Activated T-cell treated with anti-CD3 and anti-CD28 coated beads, Interleukin-2, amount 50 U/mL, for 48 hours (primary cell): ENCODE measurements around the gene INSYN2B.

Source experiments
- DNase-seq, 2 experiments: peaks; one replicate each; pipeline ENCODE4 v3.0.0-alpha.2; 2020

INSYN2B gene

DNA sequence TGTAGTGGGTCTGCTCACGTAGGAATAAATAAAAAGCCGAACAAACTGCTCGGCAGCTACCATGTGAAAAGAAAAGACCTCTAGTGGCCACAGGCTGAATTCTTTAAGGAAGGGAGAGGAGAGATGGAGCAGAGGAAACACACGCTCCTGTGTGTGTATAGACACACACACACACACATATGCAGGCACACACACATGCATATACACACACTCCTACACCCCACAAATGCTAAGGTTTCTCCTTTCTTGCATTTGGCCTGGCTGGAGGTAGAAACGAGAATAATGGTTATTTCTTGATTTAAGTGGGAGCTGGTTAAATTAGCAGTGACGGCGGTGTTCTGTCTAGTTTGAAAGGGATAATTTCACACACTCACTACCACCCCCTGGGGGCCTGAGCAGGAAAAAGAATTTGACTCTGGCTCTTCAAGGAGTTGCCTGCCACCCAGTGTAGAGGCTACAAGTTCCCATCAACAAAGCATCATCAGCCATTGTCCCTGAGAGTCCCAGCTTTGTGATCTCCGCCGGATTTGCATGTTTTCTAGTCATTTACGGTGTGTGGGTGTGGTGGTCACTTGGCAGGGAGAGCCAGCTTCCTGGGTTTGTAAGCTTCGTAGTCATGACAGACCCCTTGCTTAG, at the start of gene INSYN2B:
Gene INSYN2B, minus strand, starts transcription at position 78 of the 636 bp plus-strand sequence. CDS start 96,597 bp downstream, outside the sequence.
- DNase-seq: peak; percentile 47 to 58

DNA sequence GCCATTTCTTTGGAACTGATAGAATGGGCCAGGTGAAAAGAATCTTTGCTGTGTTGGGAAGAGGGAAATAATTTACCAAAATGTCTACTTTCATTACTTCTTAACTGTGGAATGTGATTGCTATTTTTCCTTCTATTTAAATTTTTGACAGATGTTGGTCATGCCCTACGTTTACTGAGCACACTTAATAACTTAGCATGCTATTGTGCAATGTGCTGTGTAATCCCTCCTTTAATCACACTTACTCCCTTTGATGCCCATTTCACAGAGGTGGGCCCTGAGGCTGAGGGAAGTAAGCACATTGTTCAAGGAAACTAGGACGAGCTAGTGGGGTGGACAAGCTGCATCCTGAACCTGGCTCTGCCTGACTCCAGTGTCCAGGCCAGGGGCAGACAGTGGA, 47.8 kb upstream of the INSYN2B start:
- DNase-seq: no peak

DNA sequence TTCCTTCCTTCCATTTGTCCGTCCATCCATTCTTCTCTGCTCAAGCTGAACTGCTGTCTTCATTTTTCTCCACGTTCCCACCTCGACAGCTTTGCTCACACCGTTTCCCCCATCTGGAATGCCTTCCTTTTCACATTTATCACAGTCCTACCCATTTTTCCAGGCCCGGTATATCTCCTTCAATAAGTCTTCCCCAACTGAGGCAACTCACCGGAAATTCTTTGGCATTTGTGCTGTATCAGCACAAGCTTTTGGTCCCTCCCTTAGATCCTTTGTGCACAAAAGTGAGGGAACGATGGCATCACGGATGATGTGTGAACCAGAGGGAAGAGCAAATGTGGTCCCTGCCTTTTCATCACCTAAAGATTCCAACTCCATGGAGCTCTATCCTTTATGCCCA, 45.6 kb upstream of the INSYN2B start:
- no peak for DNase-seq

DNA sequence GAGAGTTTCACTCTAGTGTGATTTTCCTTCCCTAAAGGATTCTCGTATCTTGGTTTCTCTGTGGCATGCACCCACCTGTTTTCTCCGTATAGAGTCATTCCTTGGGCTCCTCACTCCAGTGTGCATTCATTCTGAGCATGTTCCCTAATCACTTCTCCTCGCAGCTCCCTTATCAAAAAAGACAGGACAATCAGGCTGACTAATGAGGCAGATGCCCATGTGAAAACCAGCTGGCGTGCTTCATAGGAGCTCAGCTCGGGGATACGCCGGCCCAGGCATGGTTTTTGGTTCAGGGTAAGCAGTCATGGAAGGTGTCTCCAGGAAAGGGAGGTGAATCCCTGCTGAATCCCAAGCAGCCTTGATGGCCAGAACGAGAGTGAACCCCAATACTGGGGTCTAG, 41.2 kb upstream of the INSYN2B start:
- DNase-seq: no peak

DNA sequence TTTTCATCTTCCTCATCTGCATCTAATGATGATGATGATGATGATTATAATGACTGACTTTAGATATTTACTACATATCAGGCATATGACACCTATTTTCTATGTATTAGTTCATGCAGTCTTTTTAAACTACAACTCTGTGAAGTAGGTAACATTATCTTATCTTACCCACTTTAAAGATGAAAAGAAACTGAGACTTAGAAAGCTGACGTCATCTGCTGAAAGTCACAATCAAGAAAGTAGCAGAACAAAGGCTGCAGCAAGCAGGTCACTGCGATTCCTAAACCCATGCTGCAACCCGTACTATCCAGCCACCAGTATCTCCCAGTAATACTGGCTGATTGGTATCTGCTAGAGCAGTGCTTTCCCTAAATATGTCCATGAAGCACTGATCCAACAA, 40.1 kb upstream of the INSYN2B start:
- no peak for DNase-seq

DNA sequence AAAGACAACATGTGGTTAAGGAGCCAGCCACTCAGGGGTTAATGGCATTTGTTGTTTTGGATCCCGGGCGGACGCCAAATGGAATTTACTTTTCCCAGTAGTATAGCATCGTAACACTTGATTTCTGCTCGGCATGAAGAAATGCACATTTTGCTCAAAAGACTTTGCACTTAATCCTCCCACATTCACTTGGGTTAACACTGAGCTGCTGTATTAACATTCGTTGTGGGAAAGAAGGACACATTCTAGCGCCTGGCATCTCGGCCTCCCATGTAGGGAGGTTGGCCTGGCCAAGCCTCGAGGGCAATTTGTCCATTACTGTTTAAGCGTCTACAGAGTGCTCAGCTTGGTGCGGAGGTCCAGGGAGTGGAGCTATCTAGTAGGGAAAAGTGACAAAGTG, 32.3 kb upstream of the INSYN2B start:
- no peak for DNase-seq

DNA sequence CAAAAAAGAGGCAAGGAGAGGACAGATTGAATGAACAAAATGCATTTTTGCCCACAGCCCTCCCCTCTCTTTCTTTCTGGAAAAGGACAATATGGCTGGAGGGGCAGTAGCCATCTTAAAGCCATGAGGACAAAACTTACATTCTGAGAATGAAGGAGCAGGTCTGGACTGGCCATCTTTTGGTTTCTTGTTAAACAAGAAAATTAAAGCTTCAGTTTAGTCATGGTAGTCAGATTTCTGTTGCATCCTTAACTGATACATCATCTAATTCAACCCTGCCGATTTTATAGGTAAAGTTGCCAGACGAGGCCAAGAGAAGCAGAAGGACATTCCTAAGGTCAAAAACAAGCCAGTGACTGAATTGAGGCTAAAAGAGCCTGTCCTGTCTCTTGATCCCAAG, 31.5 kb upstream of the INSYN2B start:
- no peak for DNase-seq

DNA sequence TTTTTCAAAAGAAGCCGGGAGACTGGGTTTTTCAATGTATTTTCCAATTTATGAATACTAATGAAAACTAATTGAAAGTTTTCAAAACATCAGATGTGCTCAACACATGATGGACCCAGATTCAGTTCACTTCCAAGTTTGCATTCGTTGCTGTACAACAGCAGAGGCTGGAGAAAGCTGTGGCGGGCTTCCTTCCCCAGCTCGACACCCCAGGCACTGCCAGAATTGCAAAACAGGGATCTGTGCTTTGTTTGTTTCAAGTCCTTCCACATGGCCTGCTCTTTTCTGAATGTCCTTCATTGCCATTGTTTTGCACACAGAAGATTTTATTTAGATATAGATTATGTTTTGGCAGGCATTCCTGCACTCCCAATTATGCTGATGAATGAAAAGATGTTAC, 30.3 kb upstream of the INSYN2B start:
- DNase-seq: no peak

DNA sequence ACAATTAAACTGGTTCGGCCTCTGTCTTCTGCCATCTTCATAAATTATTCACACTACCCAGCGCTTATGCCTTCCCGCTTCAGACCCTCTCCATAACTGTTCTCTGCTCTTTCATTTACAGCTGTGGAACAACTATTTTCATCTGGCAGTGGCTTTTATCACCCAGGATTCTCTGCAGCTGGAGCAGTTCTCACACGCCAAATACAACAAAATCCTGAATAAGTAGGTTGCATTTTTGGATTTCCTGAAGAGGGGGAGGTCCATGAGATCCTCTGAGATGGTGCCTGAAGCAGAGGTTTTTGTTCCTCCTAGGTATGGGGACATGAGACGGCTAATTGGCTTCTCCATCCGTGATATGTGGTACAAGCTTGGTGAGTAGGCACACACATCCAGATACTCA, 28.1 kb upstream of the INSYN2B start:
- DNase-seq: no peak

DNA sequence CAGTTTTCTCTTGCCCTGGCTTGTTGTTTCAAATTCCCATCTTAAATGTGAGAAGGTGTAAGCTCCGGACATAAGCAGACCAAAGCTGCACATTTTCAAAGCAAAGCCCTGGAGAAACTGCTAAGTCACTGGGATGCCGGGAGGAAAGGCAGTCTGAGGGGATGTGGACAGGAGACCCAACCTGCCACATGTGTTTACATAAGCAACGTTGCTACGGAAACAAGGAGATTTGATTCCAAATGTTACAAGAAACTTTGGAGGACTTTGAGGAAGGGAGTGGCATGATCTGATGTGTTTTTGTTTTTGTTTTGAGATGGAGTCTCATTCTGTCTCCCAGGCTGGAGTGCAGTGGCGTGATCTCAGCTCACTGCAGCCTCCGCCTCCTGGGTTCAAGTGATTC, 25.7 kb upstream of the INSYN2B start:
- no peak for DNase-seq

DNA sequence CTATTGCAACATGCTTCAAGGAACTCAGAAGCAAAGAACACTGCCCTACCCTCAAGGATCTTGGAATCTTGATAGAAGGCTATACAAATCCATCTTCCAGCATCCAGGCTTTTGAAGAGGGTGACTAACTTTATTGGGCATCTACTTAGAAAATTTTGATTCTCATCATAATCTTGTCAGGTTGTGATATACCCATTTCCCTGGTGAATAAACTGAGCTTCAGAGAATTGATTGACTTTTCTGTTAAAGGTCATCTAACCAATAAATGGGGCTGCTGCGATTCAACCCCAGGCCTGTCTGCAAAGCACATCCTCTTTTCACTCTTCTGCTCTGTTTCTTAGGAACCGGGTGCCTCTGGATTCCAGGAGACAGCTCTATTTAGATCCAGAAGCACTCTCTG, 19.9 kb upstream of the INSYN2B start:
- no peak for DNase-seq

DNA sequence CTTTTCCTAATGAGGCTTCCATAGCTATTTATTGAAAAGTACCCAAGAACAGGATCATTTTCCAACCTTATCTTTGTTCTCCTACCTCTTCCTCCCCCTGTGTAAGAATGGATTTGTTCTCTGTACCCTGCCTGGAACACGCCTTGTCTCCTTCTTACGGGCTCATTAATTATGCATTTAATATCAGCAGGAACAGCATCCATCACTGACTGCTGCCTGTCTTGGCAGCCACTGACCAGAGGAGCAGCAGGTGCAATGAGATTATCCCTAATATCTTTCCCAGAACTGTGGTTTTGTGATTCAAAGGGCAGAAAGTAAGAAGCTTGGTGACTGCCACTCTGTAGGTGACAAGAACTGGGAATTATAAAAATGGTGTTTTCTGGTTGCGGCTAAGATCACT, 19.3 kb upstream of the INSYN2B start:
- DNase-seq: no peak

DNA sequence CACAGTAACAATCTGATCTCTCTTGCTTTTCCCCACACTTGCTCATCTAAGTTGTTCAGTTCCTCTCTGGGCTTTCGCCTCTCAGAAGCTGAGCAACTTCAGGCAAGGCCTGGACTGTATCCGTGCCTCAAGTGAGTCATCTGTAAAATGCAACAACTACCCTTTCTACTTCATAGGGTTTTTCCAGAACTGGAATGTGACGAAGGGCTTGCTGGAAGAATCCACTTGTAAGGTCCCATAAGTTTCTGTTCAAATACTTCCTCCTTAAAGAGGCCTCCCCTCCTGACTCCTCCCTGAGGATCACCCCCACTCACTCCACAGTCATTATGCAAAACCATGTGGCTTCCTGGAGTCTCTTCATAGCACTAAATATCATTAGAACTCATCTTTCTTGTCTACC, 17.5 kb upstream of the INSYN2B start:
- DNase-seq: no peak

DNA sequence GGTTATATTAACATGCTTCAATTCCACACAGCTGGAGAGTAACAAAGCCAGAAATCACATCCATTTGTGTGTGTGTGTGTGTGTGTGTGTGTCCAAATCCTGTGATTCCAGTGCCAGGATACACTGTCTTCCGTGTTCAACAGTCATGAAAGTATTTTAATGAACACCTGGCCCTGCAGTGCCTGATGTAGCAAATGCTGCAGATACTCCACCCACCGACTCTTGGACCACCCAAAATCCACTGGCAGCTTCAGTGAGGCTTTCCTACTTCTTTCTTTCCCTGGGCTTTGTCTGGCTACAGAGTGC, 13.1 kb upstream of the INSYN2B start:
- DNase-seq: no peak

DNA sequence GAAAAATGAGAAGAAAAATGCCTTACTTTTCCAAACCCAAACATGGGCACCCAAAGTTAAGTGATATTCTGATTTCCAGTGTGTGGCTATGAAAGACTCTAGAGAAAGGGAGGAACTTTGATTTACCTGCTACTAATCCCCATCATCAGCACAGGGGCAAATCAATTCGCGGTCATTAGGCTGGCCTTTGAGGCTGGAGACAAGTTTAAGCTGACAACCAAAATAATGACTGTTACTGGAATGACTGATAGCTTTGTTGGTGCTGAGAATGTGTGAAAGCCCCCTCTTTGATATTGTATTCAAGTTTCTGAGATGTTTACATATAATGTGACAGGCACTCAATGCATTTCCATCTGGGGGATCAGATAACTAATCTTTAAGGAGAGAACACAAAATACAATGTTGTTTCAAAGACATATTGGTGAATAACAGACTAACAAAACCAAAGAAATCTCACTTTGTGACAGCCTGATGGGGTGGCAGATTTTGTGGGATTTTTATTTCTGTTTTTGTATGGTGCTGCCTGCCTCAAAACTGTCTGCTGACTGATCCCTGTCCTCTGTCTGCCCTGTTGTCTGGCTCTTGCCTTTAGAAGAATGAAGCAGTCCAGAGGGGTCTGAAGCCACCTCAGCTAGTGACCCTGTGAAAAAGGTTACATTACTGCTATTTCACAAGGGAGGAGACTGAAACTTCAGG, 12.6 kb upstream of the INSYN2B start:
- no peak for DNase-seq

DNA sequence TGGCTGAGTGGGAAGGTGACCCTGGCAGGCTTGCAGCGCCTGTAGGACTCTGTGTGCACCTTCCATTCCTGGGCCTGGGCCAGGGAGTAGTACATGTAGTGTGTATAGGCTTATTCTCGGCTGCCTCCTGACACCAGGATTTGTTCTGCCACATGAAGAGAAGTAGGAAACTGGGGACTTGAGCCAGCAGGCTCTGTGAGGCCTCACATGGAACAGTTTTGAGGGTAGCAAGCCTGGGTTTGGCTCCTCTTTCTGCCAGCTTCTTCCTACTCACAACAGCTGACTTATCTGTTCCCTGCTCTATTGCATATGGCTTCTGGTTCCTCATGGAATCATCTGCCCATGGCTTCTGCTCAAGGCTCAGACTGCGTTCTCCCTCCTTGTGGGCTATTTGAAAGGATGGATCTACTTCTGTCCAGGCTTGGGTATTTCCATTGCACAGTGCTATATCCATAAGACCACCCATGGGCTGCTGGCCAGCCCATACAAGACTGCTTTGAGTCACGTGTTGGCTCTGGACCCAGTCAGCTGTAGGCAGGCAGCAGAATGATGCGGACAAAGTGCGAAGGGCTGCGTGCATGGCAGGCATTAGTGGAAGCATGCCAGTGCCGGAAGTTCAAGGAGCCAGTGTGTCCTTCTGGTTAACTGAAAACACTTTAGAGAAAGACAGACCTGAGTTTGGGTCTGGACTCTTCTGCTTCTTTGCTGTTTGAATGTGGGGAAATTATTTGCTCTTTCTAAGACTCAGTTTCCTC, 11.0 kb upstream of the INSYN2B start:
- no peak for DNase-seq

DNA sequence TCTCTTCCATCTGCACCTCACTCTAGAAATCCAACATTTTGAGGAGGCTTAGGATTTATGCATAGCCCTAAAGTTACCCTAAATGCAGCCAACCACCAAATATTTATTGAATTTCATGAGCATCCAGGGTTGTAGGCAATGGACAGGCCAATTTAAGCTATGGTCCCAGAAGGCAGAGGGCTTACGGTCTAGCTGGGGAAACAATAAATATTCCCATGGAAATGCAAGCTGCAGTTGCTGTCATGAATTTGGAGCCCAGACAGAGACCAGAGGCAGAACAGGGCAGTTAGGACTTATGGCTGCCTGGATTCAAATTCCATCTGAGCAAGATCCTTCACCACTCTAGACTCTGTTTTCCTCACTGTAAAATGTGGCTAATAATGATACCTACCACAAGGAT, 9.1 kb upstream of the INSYN2B start:
- DNase-seq: no peak

DNA sequence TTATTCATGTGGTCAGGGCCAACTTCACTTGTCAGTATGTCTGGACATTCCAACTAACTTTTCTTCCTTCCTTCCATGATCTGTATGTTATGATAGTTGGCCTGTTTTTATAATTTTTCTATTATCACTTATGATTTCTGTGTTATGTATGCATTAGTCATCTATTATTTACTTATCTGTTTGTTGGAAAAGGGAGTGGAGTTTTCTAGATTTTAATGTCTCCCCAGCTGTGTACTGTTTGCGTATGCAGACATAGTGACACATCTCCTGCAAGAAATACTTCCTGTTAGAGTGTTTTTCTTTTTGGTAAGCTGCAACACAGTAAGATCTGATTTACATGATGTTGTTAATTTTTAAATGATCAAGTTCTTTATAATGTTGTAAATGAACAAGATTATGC, 8.7 kb upstream of the INSYN2B start:
- DNase-seq: no peak

DNA sequence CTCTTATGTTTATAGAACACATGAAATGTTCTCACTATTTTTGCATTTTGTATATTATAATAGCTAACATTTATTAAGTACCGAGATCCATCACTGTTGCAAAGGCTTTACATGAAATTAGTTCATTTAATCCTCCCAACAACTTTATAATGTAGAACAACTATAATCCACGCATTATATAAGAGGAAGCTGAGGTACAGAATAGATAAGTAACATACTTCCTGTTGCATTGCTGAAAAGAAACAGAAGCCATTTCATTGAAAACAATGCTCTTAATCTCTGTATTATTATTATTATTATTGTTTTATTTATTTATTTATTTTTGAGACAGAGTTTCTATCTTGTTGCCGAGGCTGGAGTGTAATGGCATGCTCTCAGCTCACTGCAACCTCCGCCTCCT, 7.9 kb upstream of the INSYN2B start:
- no peak for DNase-seq

DNA sequence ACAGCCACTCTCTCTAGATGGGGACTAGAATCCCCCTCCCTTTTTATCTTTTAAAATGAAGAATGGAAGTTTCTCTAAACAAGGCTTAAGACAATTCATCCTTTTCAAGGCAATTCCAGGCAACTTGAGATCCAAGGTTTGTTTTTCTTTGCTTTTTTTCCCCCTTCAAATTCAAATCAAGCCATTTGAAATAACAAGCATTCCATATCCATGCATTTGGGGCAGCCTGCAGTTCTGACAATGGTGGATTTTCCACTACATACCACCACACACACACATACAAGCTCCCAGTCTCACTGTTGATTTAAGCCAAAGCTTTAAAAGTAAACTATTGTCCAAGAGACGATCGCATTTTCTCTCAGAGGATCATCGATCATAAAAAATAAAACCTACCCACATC, 424 bp downstream of the INSYN2B start:
- no peak for DNase-seq

DNA sequence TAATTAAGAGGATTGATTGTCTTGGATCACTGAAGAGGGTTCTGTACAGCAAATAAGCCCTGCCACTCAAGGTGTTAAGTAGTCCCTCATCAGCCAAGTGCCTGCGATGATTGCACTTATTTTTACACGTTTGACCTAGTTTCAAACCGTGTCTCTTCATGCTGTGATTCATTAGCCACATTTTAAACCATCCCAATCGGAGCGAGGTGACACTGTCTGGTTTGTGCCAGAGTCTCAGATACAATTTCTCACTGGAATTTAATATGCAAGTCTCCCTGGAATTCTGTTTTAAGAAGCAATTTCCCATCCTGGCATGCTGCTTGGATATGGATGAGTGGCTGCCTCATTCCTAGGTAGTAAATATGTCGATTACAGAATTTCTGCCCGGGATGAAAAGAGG, 1.6 kb downstream of the INSYN2B start:
- DNase-seq: no peak

DNA sequence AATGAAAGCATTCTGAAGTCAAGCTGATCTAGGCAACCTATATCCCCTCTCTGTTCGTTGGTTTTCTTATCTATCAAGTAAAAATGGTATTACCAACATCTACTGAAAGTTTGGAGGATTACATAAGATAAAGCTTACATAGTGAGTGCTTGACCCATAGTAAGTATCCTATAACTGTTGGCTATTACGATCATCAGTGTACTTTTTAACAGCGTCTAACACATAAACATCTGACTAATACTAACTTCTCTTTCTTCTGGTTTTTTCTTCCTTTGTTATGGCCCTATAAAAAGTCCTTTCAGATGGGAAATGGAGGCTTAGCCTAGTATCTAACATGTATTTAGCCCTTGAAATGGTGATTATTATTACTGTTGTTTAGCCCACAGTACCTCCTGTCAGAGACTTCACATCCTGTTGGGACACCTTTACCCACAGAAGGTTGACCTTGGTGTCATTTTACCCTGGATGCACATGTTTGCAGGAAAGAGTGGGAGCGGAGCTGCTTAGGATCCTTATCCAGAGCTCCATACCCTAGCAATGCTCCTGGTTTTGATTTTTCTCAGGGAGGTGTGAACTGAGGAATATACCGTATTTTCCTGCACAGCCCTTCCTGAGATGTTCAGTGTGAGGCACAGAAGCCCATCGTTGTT, 6.0 kb downstream of the INSYN2B start:
- no peak for DNase-seq

DNA sequence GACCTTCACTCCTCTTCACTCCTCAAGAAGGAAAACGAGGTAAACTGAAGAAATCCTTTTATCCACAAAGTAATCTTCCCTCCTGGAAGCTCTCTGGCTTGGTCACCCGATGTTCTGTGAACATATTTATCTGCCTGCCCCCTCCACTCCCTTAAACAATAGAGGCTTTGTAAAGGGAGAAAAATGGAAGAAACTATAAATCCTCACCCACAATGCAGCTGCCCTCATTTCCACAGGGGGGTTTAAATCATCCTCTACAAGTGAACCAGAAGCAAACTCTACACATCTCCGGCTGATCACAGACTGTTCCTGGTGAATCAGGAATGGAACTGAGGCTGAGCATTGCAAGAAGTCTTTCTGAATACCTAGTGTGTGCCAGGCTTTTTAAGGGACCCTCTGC, 7.2 kb downstream of the INSYN2B start:
- no peak for DNase-seq

DNA sequence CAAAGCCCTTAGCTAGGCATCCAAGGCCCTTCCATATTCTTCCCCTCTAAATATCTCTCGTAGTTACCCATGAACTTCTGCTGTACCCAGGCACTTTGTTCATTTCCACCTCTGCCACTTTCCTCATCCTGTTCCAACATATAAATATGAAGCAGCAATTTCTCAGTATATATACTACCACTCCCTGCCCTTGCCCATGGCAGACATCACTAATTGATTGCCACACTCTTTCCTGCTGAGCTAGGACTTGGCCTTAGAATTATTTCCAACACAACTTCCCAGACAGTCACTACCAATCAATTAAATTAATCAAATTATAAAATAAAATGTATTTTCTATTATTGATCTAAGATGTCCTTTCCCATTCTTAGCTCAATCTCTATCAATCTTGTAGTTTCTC, 8.5 kb downstream of the INSYN2B start:
- DNase-seq: no peak
